Astrocyte (in vitro differentiated cells and primary cell): Measurements from ENCODE around the gene PRSS22.

Experiments
- CTCF ChIP-seq: IDR thresholded peaks from 2 replicates; pipeline ENCODE4 v1.5.1; 2011; ENCODE audit warnings: low read depth, mild to moderate bottlenecking, inconsistent platforms, low read length, moderate library complexity; ENCODE audit not compliant: insufficient read depth
- EZH2 ChIP-seq: IDR thresholded peaks from 2 replicates; pipeline ENCODE4 v1.6.1; 2012; ENCODE audit warnings: mild to moderate bottlenecking, low read length, inconsistent platforms; ENCODE audit not compliant: insufficient read depth

GRCh38 chr16:2843526-2843925 is 14.4 kb downstream of the PRSS22 start:
- no peak for TF ChIP-seq CTCF
- no peak for TF ChIP-seq EZH2
